Measurements from ENCODE around the gene HPS4. TPM values are rescaled to one million over a fixed set of nuclear protein-coding genes. Genes with fewer than 3 reads are reported as not detected.

HPS4 gene
- total RNA-seq, 1 donor: 56.8 TPM

GRCh38 chr22:26512149-26512793 lies 28.7 kb upstream of the HPS4 start, which contains the start of gene TFIP11:
Gene TFIP11, minus strand, starts transcription at chr22:26512473. Its CDS starts 2,201 bp downstream, at chr22:26510272.
- peaks cover 20% of the 10 kb centered on the region for H3K4me1 ChIP-seq (ENCODE audit: insufficient read depth, low read length)
- no peaks in the 10 kb centered on the region for H3K9me3 ChIP-seq (ENCODE audit: low read depth, low read length)
- no peaks in the 10 kb centered on the region for H3K27me3 ChIP-seq (ENCODE audit: insufficient read depth, low read length)
- peak within 1 kb of the TSS; percentile 64 for H3K4me3 ChIP-seq (ENCODE audit: low read length)

DNA sequence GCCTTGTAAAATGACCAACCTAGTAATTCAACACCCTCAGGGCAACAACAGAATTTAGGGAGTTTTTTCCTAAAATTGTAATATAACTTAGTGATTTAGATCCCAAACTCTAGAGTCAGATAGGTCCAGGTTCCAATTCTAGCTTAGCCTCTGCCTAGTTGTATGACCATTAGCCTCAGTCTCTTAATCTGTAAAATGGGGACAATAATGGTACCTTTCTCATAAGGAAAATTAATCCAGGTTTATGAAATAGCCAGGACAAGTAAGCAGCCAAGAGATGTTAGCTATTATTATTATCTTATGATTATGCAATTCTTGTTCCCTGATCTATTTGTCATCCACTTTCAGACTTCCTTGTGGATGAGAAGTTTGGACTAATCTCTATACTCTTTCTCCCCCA lies 24.6 kb upstream of the HPS4 start:
- Histone ChIP-seq H3K4me3 (ENCODE audit: low read length) (no peak overlapping the region), H3K4me1 (ENCODE audit: insufficient read depth, low read length) (peaks cover 30% of the 10 kb centered on the region), H3K27me3 (ENCODE audit: insufficient read depth, low read length) (no peaks in the 10 kb centered on the region)

DNA sequence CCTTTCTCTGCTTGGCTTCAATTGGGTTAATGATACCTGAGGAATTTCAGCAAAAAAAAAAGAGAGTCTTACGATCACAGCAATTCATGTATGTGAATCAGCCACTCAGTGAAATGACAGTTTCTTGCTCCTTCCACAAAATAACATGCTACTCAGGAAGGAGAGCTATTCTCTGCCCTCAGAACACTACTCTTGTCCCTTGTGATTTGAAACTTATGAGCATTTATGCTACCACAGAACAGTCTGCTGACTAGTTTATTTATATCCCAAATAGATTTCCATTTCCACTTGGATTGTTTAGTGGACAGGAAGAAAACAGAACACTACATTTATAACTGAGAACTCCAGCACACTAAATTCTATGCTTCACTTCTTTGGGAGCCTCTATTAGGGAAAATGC lies 20.2 kb upstream of the HPS4 start:
- Histone ChIP-seq H3K27me3 (ENCODE audit: insufficient read depth, low read length) (no peaks in the 10 kb centered on the region), H3K4me3 (ENCODE audit: low read length) (no peak overlapping the region), H3K4me1 (ENCODE audit: insufficient read depth, low read length) (peaks cover 17% of the 10 kb centered on the region), H3K9me3 (ENCODE audit: low read depth, low read length) (no peaks in the 10 kb centered on the region)

More for the DNA sequence above, 24.6 kb upstream of the HPS4 start:
- H3K9me3 ChIP-seq (ENCODE audit: low read depth, low read length): no peaks in the 10 kb centered on the region

DNA sequence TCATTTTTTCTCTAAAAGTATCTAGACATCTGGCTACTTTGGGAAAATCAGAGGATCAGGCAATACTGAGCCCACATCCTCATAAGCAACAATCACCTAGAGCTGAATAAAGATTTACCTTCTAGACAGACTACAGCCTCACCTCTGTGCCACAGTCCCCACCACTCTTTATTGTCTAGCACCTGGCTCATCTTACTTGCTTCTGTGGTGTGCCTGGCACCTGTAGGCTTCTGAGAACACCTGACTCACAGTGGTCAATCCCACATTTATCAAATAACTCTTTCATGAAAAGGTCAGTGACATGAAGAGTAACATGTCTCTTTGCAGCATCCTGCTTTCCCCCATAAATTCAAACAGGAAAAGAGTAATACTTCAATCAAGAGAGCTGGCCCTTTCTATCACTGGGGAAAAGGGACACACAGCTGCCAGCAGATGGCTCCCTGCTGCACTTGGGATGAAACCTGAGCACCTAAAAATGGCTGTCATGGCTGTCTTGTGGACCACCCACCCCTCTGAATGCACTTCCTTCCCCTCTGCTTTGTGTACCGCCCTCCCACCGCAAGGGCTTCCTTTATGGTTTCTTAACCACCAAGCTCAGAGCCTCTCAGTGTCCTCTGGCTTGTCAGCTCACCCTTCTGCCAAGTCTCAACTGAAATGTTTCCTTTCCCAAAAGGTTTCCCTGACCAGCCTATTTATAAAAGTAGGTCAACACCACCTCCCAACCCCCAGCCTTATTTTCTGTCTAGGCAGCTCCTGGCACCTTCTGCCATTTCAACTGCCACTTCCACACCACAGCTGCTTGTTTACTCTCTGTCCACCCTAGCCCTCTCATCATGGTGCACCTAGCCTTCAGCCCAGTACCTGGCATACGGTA lies 19.3 kb upstream of the HPS4 start:
- H3K27me3 ChIP-seq (ENCODE audit: insufficient read depth, low read length): no peaks in the 10 kb centered on the region
- H3K9me3 ChIP-seq (ENCODE audit: low read depth, low read length): no peaks in the 10 kb centered on the region
- no peak overlapping the region for H3K4me3 ChIP-seq (ENCODE audit: low read length)
- peaks cover 17% of the 10 kb centered on the region for H3K4me1 ChIP-seq (ENCODE audit: insufficient read depth, low read length)

DNA sequence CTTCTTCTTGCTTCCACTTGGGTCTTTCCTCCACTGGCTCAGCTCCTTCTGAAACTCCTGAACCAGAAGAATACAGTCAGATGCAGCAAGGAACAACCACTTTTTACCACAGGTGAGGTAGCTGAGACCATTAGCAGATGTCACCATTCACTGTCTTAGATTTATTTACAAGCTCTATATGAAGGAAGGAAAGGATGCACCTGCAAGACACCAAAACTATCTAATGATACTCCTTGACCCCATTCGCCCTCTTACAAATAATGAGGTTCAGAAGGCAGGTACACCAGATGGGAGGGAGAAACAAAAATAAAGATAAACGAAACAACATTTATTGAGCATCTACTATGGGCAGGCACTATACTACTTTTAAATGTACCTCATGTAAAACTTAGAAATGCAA lies 18.4 kb upstream of the HPS4 start:
- H3K4me3 ChIP-seq (ENCODE audit: low read length): no peak overlapping the region
- no peaks in the 10 kb centered on the region for H3K9me3 ChIP-seq (ENCODE audit: low read depth, low read length)
- H3K4me1 ChIP-seq (ENCODE audit: insufficient read depth, low read length): peaks cover 17% of the 10 kb centered on the region
- no peaks in the 10 kb centered on the region for H3K27me3 ChIP-seq (ENCODE audit: insufficient read depth, low read length)

DNA sequence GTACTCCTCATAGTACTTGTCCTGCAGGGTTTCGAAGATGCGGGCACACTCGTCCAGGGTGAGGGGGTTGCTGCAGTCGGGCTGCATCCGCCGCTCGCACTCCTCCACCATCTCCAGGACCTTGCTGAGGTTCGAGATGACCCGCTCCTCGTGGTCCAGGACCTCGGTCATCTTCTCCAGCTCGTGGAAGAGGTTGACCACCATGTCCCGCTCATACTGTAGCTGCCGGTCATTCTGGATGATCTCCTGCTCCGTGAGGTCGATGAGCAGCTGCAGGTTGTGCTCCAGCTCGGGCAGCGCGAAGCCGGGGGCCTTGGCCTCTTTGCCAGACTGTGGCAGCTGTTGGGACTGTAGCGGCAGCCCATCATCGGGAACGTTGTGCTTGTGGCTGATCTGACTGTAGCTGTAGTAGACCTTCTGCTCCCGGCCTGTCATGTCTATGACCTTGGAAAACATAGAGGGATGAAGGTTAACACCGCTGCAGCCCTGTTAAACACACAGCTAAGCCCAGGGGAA lies 15.7 kb upstream of the HPS4 start:
- Histone ChIP-seq H3K4me3 (ENCODE audit: low read length) (no peak overlapping the region), H3K4me1 (ENCODE audit: insufficient read depth, low read length) (peaks cover 14% of the 10 kb centered on the region), H3K27me3 (ENCODE audit: insufficient read depth, low read length) (no peaks in the 10 kb centered on the region), H3K9me3 (ENCODE audit: low read depth, low read length) (no peaks in the 10 kb centered on the region)

GRCh38 chr22:26496456-26496855 lies 12.9 kb upstream of the HPS4 start:
- no peaks in the 10 kb centered on the region for H3K4me1 ChIP-seq (ENCODE audit: insufficient read depth, low read length)
- no peak overlapping the region for H3K4me3 ChIP-seq (ENCODE audit: low read length)
- no peaks in the 10 kb centered on the region for H3K27me3 ChIP-seq (ENCODE audit: insufficient read depth, low read length)
- no peaks in the 10 kb centered on the region for H3K9me3 ChIP-seq (ENCODE audit: low read depth, low read length)

DNA sequence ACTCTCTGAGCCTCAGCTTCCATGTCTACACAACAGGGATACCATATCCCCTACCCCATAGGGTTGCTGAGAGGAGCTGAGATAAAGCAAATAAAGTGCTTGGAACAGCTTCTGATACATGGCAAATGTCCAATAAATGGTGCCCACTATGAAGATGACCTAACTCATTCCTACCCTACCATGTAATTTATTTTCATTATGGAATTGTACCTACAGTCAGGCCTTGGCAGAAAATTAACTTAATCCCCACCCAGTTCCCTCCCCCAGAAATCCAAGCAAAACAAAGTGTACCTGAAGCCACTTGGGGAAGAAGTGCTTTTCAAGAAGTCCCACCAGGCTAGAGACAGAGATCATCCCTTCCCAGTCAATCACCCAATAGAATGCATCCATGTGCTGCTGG lies 10.9 kb upstream of the HPS4 start:
- Histone ChIP-seq H3K9me3 (ENCODE audit: low read depth, low read length) (no peaks in the 10 kb centered on the region), H3K4me3 (ENCODE audit: low read length) (no peak overlapping the region), H3K4me1 (ENCODE audit: insufficient read depth, low read length) (no peaks in the 10 kb centered on the region), H3K27me3 (ENCODE audit: insufficient read depth, low read length) (no peaks in the 10 kb centered on the region)

DNA sequence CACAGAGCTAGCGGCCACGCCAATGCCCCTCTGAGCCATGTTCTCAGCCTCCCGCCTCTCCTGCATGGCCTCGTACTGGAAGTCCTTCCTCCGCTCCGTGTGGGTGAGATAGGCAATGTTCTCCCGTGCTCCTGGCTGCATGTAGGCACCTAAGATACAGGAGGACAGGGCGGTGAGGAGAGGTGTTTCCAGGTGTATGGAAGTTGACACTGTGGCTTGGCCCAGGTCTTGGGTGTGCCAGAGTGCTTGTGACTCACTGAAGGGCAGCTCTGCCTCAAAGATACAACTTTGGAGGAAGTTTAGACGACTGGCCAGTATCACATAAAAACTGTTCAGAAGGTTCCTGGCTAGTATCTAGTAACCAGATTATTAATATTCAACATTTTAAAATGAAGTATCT lies 8.6 kb upstream of the HPS4 start:
- Histone ChIP-seq H3K27me3 (ENCODE audit: insufficient read depth, low read length) (no peaks in the 10 kb centered on the region), H3K9me3 (ENCODE audit: low read depth, low read length) (no peaks in the 10 kb centered on the region), H3K4me3 (ENCODE audit: low read length) (no peak overlapping the region), H3K4me1 (ENCODE audit: insufficient read depth, low read length) (no peaks in the 10 kb centered on the region)

DNA sequence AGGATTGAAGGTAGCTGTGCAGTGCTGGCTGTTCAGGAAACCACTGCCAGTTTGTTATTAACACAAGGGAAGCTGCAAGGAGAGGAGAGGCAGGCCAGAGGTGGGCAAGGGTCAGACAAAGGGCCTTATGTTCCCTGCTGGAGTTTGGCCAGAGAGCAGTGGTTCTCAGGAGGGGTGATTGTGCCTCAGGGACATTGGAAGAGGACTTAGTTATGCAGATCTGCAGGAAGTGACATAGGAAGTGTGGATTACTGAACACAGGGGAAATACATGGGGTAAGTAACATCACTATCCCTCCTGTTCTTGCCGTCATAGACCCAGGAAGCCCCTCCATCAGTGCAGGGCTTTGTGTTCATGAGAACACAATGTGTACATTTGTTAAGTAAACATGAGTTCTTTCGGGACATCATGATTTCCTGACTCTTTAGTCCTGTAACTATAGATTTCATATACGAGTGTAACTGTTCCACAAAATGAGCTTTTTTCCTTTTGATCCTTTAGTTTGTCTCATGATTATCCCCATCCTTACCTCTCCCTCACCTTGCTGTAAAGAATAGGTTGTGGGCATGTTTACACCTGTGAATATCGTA lies 6.0 kb upstream of the HPS4 start:
- Histone ChIP-seq H3K27me3 (ENCODE audit: insufficient read depth, low read length) (no peaks in the 10 kb centered on the region), H3K4me3 (ENCODE audit: low read length) (no peak overlapping the region), H3K4me1 (ENCODE audit: insufficient read depth, low read length) (peaks cover 12% of the 10 kb centered on the region), H3K9me3 (ENCODE audit: low read depth, low read length) (no peaks in the 10 kb centered on the region)

- no peaks in the 10 kb centered on the region for H3K27me3 ChIP-seq (ENCODE audit: insufficient read depth, low read length)
- no peaks in the 10 kb centered on the region for H3K9me3 ChIP-seq (ENCODE audit: low read depth, low read length)
- peaks cover 21% of the 10 kb centered on the region for H3K4me1 ChIP-seq (ENCODE audit: insufficient read depth, low read length)
- no peak overlapping the region for H3K4me3 ChIP-seq (ENCODE audit: low read length)
Observed at GRCh38 chr22:26487996-26488395, 4.4 kb upstream of the HPS4 start.

DNA sequence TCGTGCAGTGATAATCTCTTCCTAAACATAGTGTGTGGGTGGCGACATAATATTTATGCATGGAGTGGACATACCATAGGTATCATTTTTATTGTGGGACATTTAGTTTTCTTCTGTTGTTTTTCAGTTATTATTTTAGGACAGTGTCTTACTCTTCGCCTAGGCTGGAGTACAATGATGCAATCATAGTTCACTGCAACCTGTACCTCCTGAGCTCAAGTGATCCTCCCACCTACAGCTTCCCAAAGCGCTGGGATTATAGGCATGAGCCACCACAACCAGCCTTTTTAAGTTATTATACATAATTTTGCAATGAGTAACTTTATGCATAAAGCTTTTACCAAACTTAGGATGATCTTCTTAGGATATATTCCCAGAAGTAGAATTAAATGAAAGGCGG lies 2.8 kb upstream of the HPS4 start:
- Histone ChIP-seq H3K4me1 (ENCODE audit: insufficient read depth, low read length) (peaks cover 37% of the 10 kb centered on the region), H3K4me3 (ENCODE audit: low read length) (no peak overlapping the region), H3K27me3 (ENCODE audit: insufficient read depth, low read length) (no peaks in the 10 kb centered on the region), H3K9me3 (ENCODE audit: low read depth, low read length) (no peaks in the 10 kb centered on the region)

DNA sequence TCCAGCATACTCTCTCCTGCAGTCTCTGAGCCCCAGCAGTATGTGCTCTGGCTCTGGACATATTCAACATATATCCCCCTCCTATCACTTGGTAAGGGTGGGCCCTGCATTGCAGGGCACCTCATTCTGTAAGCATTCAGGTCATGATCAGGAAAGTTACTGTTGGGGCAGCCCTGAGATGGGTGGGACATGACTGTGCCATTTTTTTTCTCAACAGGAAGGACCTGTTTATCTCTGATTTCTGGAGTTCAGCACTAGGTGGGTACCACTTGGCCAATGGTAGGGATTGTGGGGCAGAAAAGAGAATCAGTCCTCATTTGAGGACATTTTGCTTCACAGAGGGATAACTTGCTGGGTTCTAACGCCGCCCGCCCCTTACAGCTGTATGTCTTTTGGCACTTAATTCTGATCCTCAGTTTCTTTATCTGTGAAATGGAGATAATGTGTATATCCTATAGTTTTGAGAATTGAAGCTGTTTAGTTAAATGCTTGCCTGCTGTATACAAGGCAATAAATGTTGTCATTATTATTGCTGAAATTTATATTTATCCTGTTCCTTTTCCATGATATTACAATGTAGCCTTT lies 2.3 kb upstream of the HPS4 start:
- peaks cover 41% of the 10 kb centered on the region for H3K4me1 ChIP-seq (ENCODE audit: insufficient read depth, low read length)
- H3K27me3 ChIP-seq (ENCODE audit: insufficient read depth, low read length): no peaks in the 10 kb centered on the region
- H3K4me3 ChIP-seq (ENCODE audit: low read length): no peak overlapping the region
- H3K9me3 ChIP-seq (ENCODE audit: low read depth, low read length): no peaks in the 10 kb centered on the region

DNA sequence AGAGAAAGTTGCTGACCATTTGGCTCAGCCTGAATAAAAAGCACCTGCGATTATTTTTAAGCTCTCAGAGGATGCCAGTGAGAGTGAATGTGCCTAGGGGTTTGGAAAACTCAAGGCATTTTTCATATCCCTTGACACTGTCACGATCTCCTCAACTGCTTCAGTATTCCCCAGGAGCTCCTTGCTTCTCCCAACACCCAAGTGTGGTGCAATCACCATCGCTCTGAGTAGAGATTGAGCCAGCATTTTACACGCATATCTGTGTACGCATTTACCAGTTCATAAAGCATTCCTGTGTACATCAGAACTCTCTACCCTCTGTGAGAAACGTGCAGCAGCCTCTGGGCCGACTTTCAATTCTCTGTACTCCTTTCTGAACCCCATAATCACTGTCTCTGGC lies 1.4 kb upstream of the HPS4 start:
- Histone ChIP-seq H3K9me3 (ENCODE audit: low read depth, low read length) (no peaks in the 10 kb centered on the region), H3K4me3 (ENCODE audit: low read length) (no peak overlapping the region), H3K4me1 (ENCODE audit: insufficient read depth, low read length) (peaks cover 50% of the 10 kb centered on the region), H3K27me3 (ENCODE audit: insufficient read depth, low read length) (no peaks in the 10 kb centered on the region)

- Histone ChIP-seq H3K4me3 (ENCODE audit: low read length) (peak overlapping the region; percentile 81), H3K9me3 (ENCODE audit: low read depth, low read length) (no peaks in the 10 kb centered on the region), H3K27me3 (ENCODE audit: insufficient read depth, low read length) (no peaks in the 10 kb centered on the region), H3K4me1 (ENCODE audit: insufficient read depth, low read length) (peaks cover 57% of the 10 kb centered on the region)
Observed at GRCh38 chr22:26484360-26484706, 750 bp upstream of the HPS4 start.
